IMR-90 (cell line): ENCODE results near the gene DLK2.
"Not testable (repeated sequence)": the region's sequence is repeated elsewhere in the genome, so short reads cannot be mapped to it uniquely, and the experiment has no call there.

ENCODE experiments used
- CEBPB ChIP-seq: IDR thresholded peaks from 2 replicates; pipeline ENCODE4 v1.6.1; 2012; ENCODE audit warnings: low read depth, low read length, improper control_type of control experiment
- CHD1 ChIP-seq: IDR thresholded peaks from 2 replicates; pipeline ENCODE4 v1.6.1; 2012; ENCODE audit warnings: low read depth, low read length, improper control_type of control experiment
- CTCF ChIP-seq: conservative IDR thresholded peaks from 2 replicates; pipeline ENCODE4 v1.5.1; 2012; ENCODE audit warnings: mild to moderate bottlenecking, low read depth, low read length, improper control_type of control experiment
- MAFK ChIP-seq: IDR thresholded peaks from 2 replicates; pipeline ENCODE4 v1.6.1; 2012; ENCODE audit warnings: low read depth, low read length, improper control_type of control experiment
- MAZ ChIP-seq: IDR thresholded peaks from 2 replicates; pipeline ENCODE4 v1.6.1; 2012; ENCODE audit warnings: low read depth, mild to moderate bottlenecking, low read length, improper control_type of control experiment, moderate library complexity, borderline replicate concordance
- POLR2A ChIP-seq: IDR thresholded peaks from 2 replicates; pipeline ENCODE4 v1.6.1; 2012; ENCODE audit warnings: mild to moderate bottlenecking, low read depth, low read length
- RCOR1 ChIP-seq: IDR thresholded peaks from 2 replicates; pipeline ENCODE4 v1.6.1; 2012; ENCODE audit warnings: mild to moderate bottlenecking, low read length, improper control_type of control experiment; ENCODE audit not compliant: insufficient replicate concordance

GRCh38 chr6:43498291-43498690 lies 42.9 kb upstream of the DLK2 start:
- not testable (repeated sequence) for TF ChIP-seq CTCF, CHD1, MAFK, POLR2A, RCOR1, CEBPB, MAZ
